ENCODE data around the gene SPTLC3.

- TF ChIP-seq CTCF (IDR thresholded peaks at IDR 0.05) = no peak
- TF ChIP-seq POLR2A (IDR thresholded peaks at IDR 0.05) = no peak
Measured at GRCh38 chr20:13028673-13029072, 19.9 kb downstream of the SPTLC3 start.

Data from lower leg skin (tissue), 3 donors.